Testis (tissue), 3 donors: ENCODE measurements around the gene SLC16A3. TPM values are rescaled to one million over a fixed set of nuclear protein-coding genes. Genes with fewer than 3 reads are reported as not detected.

Source experiments
- DNase-seq: peaks from one replicate; pipeline ENCODE4 v3.0.0-alpha.2; 2019
- H3K27ac ChIP-seq, 2 donors: fragments of 200-600 bp; sonication (generic); one replicate each; pipeline ENCODE4 v1.5.1; 2019
- H3K27me3 ChIP-seq: fragments of 200-600 bp; sonication (generic); one replicate; pipeline ENCODE4 v1.5.1; 2019
- H3K36me3 ChIP-seq: fragments of 200-600 bp; sonication (generic); one replicate; pipeline ENCODE4 v1.5.1; 2017; ENCODE audit warnings: low read depth; ENCODE audit errors: missing control alignments
- H3K4me1 ChIP-seq: fragments of 200-600 bp; sonication (generic); one replicate; pipeline ENCODE4 v1.5.1; 2019
- H3K4me3 ChIP-seq, 2 donors: fragments of 200-600 bp; sonication (generic); one replicate each; pipeline ENCODE4 v1.5.1; 2017 to 2019
- H3K9me3 ChIP-seq: fragments of 200-600 bp; sonication (generic); one replicate; pipeline ENCODE4 v1.5.1; 2017
- CTCF ChIP-seq, 3 experiments: fragments of 450-650 bp in 2 of 3; fragments of 200-600 bp in 1 of 3; sonication (generic) in 1 of 3; IDR thresholded peaks; one replicate each; pipeline ENCODE4 v1.5.1; 2016 to 2019; ENCODE audit warnings: antibody characterized with exemption in 3 of 3, mild to moderate bottlenecking in 2 of 3, moderate library complexity in 1 of 3
- POLR2A ChIP-seq: fragments of 450-650 bp; IDR thresholded peaks from one replicate; pipeline ENCODE4 v1.6.1; 2017; ENCODE audit warnings: antibody characterized with exemption, mild to moderate bottlenecking, moderate library complexity
- WGBS, 2 donors: methylation state at CpG; one replicate each; pipeline ENCODE4 v1.1.5; 2018; 5-methylcytosine and 5-hydroxymethylcytosine counted together
- intact Hi-C: fragments of 100-400 bp; cut with DNase I; formaldehyde crosslinking; loops from one replicate; pipeline ENCODE4 v1.15.1; 2023; ENCODE audit warnings: low total_unique reads
- polyA plus RNA-seq: library from polyadenylated mRNA; stranded (reverse); fragments of 350-450 nt; fragmentation: Illumina TruSeq; extraction: RNeasy Lipid Tissue Mini Kit (QIAGEN cat#74804); gene quantifications from one replicate; pipeline ENCODE4 v1.2.3, GENCODE V29; 2014; ENCODE audit warnings: low read depth, low replicate concordance; ENCODE audit not compliant: insufficient read depth
- total RNA-seq, 2 donors: library from RNA; depleted of rRNA; stranded (reverse); fragments of >200 nt; gene quantifications; one replicate each; pipeline ENCODE4 v1.2.3, GENCODE V29; 2016

SLC16A3 gene
- total and polyA plus RNA-seq, 3 donors from 2014 or later: 67.7 to 71.4 (median 70.6) TPM

DNA sequence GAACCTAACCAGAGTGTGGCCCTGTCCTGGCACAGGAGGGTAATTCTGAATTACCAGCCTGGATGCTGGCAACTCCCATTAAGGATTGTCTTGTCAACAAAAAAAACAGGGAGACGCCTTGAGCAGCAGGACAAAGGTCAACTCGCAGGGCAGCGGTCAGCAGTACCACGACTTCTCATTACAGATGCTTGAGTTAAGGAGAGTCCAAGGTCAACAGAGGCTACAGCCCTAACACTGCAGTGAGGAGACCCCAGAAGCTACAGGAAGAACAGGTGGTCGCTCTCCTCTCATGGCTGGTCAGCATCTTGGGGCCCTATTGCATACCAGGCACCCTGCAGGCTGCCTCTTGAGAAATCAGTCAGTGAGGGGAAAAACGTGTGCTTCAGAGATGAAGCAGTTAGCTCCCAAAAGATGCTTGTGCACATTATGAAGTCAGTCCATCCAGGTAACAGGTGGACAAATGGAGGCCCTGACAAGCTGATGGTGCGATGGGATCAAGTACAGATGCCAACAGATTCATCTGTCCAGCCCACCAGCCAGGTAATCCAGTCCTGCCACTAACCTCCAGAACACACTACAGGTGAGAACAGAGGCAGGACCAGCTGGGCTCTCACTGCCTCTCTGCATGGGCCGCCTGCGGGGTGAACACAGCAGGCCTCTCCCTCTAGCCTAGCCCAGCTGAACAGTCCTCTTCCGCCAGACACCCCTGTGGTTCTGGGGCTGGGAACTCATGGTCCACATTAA is 40.5 kb downstream of the SLC16A3 start:
- TF ChIP-seq CTCF (IDR thresholded peaks at IDR 0.05): no peak
- TF ChIP-seq POLR2A: no peak
- no peaks in the 10 kb centered on the region for H3K9me3 ChIP-seq
- H3K27me3 ChIP-seq: no peaks in the 10 kb centered on the region
- DNase-seq: no peak
- peaks cover 46% of the 10 kb centered on the region for H3K4me1 ChIP-seq
- WGBS, 2 donors: 44 to 49% methylated on average over 5 to 10 of the region's 10 CpGs
- H3K36me3 ChIP-seq: no peaks in the 10 kb centered on the region
- intact Hi-C loops: no loop called here
- peak overlapping the region in 1 of 2 donors; percentile 47 for H3K27ac ChIP-seq
- H3K4me3 ChIP-seq: no peak overlapping the region

GRCh38 chr17:82269882-82270500 is 41.1 kb downstream of the SLC16A3 start:
- TF ChIP-seq POLR2A (no peak), CTCF (IDR thresholded peaks at IDR 0.05) (no peak)
- H3K27me3 ChIP-seq: no peaks in the 10 kb centered on the region
- peak overlapping the region in 1 of 2 donors; percentile 47 for H3K27ac ChIP-seq
- WGBS, 2 donors: 51 to 60% methylated on average over 12 to 13 of the region's 13 CpGs
- H3K4me1 ChIP-seq: peaks cover 49% of the 10 kb centered on the region
- intact Hi-C loops: no loop called here
- no peaks in the 10 kb centered on the region for H3K9me3 ChIP-seq
- no peak overlapping the region for H3K4me3 ChIP-seq
- DNase-seq: no peak
- no peaks in the 10 kb centered on the region for H3K36me3 ChIP-seq

GRCh38 chr17:82270651-82271050 is 41.8 kb downstream of the SLC16A3 start:
- WGBS, 2 donors: 73 to 87% methylated on average over 10 to 12 of the region's 12 CpGs
- peaks cover 49% of the 10 kb centered on the region for H3K4me1 ChIP-seq
- TF ChIP-seq POLR2A (no peak), CTCF (IDR thresholded peaks at IDR 0.05) (no peak)
- H3K4me3 ChIP-seq: no peak overlapping the region
- intact Hi-C loops: no loop called here
- no peaks in the 10 kb centered on the region for H3K36me3 ChIP-seq
- no peak for DNase-seq
- no peaks in the 10 kb centered on the region for H3K9me3 ChIP-seq
- H3K27ac ChIP-seq: peak overlapping the region in 1 of 2 donors; percentile 47
- no peaks in the 10 kb centered on the region for H3K27me3 ChIP-seq

GRCh38 chr17:82271401-82271800 is 42.6 kb downstream of the SLC16A3 start:
- TF ChIP-seq CTCF (IDR thresholded peaks at IDR 0.05) (no peak), POLR2A (no peak)
- no peak for DNase-seq
- 57 to 67% methylated on average over 6 of the region's 6 CpGs for WGBS, 2 donors
- intact Hi-C loops: no loop called here
- H3K4me3 ChIP-seq: no peak overlapping the region
- no peaks in the 10 kb centered on the region for H3K36me3 ChIP-seq
- H3K9me3 ChIP-seq: no peaks in the 10 kb centered on the region
- H3K27me3 ChIP-seq: no peaks in the 10 kb centered on the region
- H3K4me1 ChIP-seq: peaks cover 49% of the 10 kb centered on the region
- H3K27ac ChIP-seq: peak overlapping the region in 1 of 2 donors; percentile 100
